CD14-positive monocyte (primary cell): ENCODE measurements around the gene CARD11. TPM values are rescaled to one million over a fixed set of nuclear protein-coding genes. Genes with fewer than 3 reads are reported as not detected.

Source experiments
- DNase-seq, 3 donors: peaks; one replicate each; pipeline ENCODE4 v3.0.0-alpha.2; 2011 to 2022
- H2AFZ ChIP-seq: 2 replicates; pipeline ENCODE4 v1.6.0; 2012; ENCODE audit warnings: mild to moderate bottlenecking, low read depth, low read length, inconsistent platforms; ENCODE audit not compliant: insufficient read depth, poor library complexity, severe bottlenecking
- H3K27ac ChIP-seq, 2 donors: 1 replicate in 1 of 2; 2 replicates in 1 of 2; pipeline ENCODE4 v1.5.1; 2012 to 2013; ENCODE audit warnings: low read length in 2 of 2, control low read depth in 1 of 2, inconsistent platforms in 1 of 2, low read depth in 1 of 2, mild to moderate bottlenecking in 1 of 2
- H3K27me3 ChIP-seq, 2 donors: one replicate each; pipeline versions ENCODE4 v1.6.0 to v1.6.1; 2011 to 2013; ENCODE audit warnings: low read length in 2 of 2; ENCODE audit not compliant: control insufficient read depth in 2 of 2, insufficient read depth in 2 of 2
- H3K36me3 ChIP-seq, 2 donors: replicated peaks in 1 of 2; 1 replicate in 1 of 2; 2 replicates in 1 of 2; pipeline versions ENCODE4 v1.5.1 to v1.6.1; 2012 to 2013; ENCODE audit warnings: low read length in 2 of 2, control low read depth in 1 of 2, inconsistent platforms in 1 of 2, mild to moderate bottlenecking in 1 of 2; ENCODE audit not compliant: insufficient read depth in 2 of 2, control insufficient read depth in 1 of 2
- H3K4me1 ChIP-seq, 2 donors: 1 replicate in 1 of 2; 2 replicates in 1 of 2; pipeline versions ENCODE4 v1.5.1 to v1.6.1; 2012 to 2013; ENCODE audit warnings: low read length in 2 of 2, control low read depth in 1 of 2, inconsistent platforms in 1 of 2, mild to moderate bottlenecking in 1 of 2, moderate library complexity in 1 of 2; ENCODE audit not compliant: insufficient read depth in 2 of 2, control insufficient read depth in 1 of 2
- H3K4me2 ChIP-seq: replicated peaks from 2 replicates; pipeline ENCODE3; 2012; ENCODE audit warnings: low read length, moderate library complexity, mild to moderate bottlenecking; ENCODE audit not compliant: poor library complexity, severe bottlenecking; ENCODE audit errors: extremely low read depth
- H3K4me3 ChIP-seq, 3 experiments: fragments of 200-600 bp in 1 of 3; sonication (generic) in 1 of 3; replicated peaks in 1 of 3; 1 replicate in 2 of 3; 2 replicates in 1 of 3; pipeline ENCODE4 v1.5.1; 2011 to 2013; ENCODE audit warnings: low read length in 3 of 3, mild to moderate bottlenecking in 3 of 3, control low read depth in 2 of 3, low read depth in 2 of 3, inconsistent platforms in 1 of 3, moderate library complexity in 1 of 3
- H3K79me2 ChIP-seq: 2 replicates; pipeline ENCODE4 v1.6.0; 2012; ENCODE audit warnings: mild to moderate bottlenecking, control low read depth, inconsistent platforms, low read length, moderate library complexity; ENCODE audit not compliant: insufficient read depth
- H3K9ac ChIP-seq: 2 replicates; pipeline ENCODE4 v1.6.0; 2017; ENCODE audit warnings: low read length, mild to moderate bottlenecking; ENCODE audit not compliant: insufficient read depth, poor library complexity, severe bottlenecking
- H3K9me3 ChIP-seq, 2 donors: replicated peaks in 1 of 2; 1 replicate in 1 of 2; 2 replicates in 1 of 2; pipeline versions ENCODE4 v1.5.1 to v1.6.1; 2012 to 2013; ENCODE audit warnings: low read length in 2 of 2, control low read depth in 1 of 2; ENCODE audit not compliant: control insufficient read depth in 1 of 2, insufficient read depth in 1 of 2
- H4K20me1 ChIP-seq: 2 replicates; pipeline ENCODE4 v1.6.0; 2012; ENCODE audit warnings: mild to moderate bottlenecking, low read length, control low read depth, moderate library complexity; ENCODE audit not compliant: insufficient read depth
- H3K27ac Mint-ChIP-seq, 7 donors: one replicate each; pipeline ENCODE4 v1.8.0; 2020; ENCODE audit warnings: mild to moderate bottlenecking in 7 of 7, mixed read lengths in 7 of 7, moderate library complexity in 6 of 7, inconsistent platforms in 2 of 7
- H3K27me3 Mint-ChIP-seq, 3 donors: one replicate each; pipeline ENCODE4 v1.8.0; 2021 to 2022; ENCODE audit warnings: low read depth in 3 of 3, mild to moderate bottlenecking in 3 of 3, mixed read lengths in 3 of 3, moderate library complexity in 3 of 3, inconsistent platforms in 1 of 3
- H3K36me3 Mint-ChIP-seq, 2 donors: one replicate each; pipeline ENCODE4 v1.8.0; 2020; ENCODE audit warnings: mixed read lengths in 2 of 2, inconsistent platforms in 1 of 2, mild to moderate bottlenecking in 1 of 2
- H3K4me1 Mint-ChIP-seq: one replicate; pipeline ENCODE4 v1.8.0; 2020; ENCODE audit warnings: mild to moderate bottlenecking, mixed read lengths
- H3K4me3 Mint-ChIP-seq, 2 donors: one replicate each; pipeline ENCODE4 v1.8.0; 2020; ENCODE audit warnings: mild to moderate bottlenecking in 2 of 2, mixed read lengths in 2 of 2, moderate library complexity in 1 of 2
- H3K9me3 Mint-ChIP-seq, 7 donors: one replicate each; pipeline ENCODE4 v1.8.0; 2020 to 2022; ENCODE audit warnings: mixed read lengths in 7 of 7, mild to moderate bottlenecking in 6 of 7, moderate library complexity in 6 of 7, inconsistent platforms in 2 of 7
- WGBS: methylation state at CpG from one replicate; pipeline ENCODE4 v1.1.5; 2013; ENCODE audit warnings: missing lambda C conversion rate; ENCODE audit not compliant: insufficient coverage; 5-methylcytosine and 5-hydroxymethylcytosine counted together
- intact Hi-C, 2 donors: fragments of 100-400 bp; cut with micrococcal nuclease; formaldehyde crosslinking; loops; one replicate each; pipeline versions ENCODE4 v1.15.0 to v1.15.1; 2023
- polyA plus RNA-seq, 3 donors: library from polyadenylated mRNA; depleted of rRNA in 1 of 3; unstranded in 2 of 3; stranded (reverse) in 1 of 3; fragments of 300-500 nt in 2 of 3; fragments of >200 nt in 1 of 3; fragmentation: Illumina TruSeq in 2 of 3; gene quantifications; 1 replicate in 2 of 3; 2 replicates in 1 of 3; pipeline ENCODE4 v1.2.3, GENCODE V29; 2012 to 2021
- TF ChIP-seq, protein P1 (sequence below): fragments of 200-600 bp; IDR thresholded peaks from one replicate; pipeline ENCODE4 v1.8.0; 2022; ENCODE audit warnings: antibody characterized with exemption, mild to moderate bottlenecking

The CARD11 gene
- polyA plus RNA-seq, 3 donors: 0.04 to 0.17 TPM; not detected in 1

DNA sequence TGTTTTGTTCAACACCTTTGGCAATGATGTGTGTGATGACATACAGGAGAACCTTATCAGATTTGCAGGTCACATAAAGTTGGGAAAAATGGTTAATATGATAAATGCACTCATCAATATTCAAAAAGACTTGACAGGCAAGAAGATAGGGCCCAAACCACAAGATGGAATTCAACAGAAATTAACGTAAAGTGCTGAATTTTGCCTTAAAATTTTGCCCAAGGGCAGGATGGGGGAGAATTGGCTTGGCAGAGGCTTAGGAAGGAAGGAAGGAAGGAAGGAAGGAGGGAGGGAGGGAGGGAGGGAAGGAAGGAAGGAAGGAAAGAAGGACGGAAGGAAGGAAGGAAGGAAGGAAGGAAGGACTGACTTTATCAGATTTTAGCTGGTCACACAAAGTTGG lies 35.3 kb downstream of the CARD11 start:
- no peak for DNase-seq

DNA sequence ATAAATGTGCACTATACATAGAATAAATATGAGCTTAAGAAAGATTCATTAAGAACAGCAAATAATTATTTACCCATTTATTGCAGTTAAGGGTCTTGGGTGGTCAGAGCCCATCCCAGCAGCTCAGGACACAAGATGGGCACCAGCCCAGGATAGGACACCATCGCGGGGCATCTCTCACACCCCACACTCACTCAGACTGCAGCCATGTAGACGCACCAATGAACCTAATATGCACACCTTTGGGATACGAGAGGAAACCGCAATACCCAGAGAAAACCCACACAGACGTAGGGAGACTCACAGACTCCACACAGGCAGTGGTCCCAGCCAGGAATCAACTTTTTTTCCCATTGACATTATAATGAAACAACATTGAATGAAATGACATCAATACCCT lies 36.0 kb downstream of the CARD11 start:
- Histone ChIP-seq H4K20me1 (no peaks in the 10 kb centered on the region), H3K4me1 (no peaks in the 10 kb centered on the region), H2AFZ (no peak overlapping the region), H3K9ac (no peak overlapping the region), H3K4me2 (no peak overlapping the region), H3K36me3 (no peaks in the 10 kb centered on the region), H3K27ac (no peak overlapping the region), H3K4me3 (no peak overlapping the region), H3K9me3 (no peaks in the 10 kb centered on the region), H3K79me2 (no peaks in the 10 kb centered on the region), H3K27me3 (no peaks in the 10 kb centered on the region)
- Mint-ChIP-seq H3K4me3 (no peak overlapping the region), H3K27ac (no peak overlapping the region), H3K36me3 (no peaks in the 10 kb centered on the region), H3K9me3 (peaks cover 0 to 2% (median 0%) of the 10 kb centered on the region in 7 donors), H3K4me1 (no peaks in the 10 kb centered on the region), H3K27me3 (peaks cover 0 to 6% (median 2%) of the 10 kb centered on the region in 3 donors)
- no peak for DNase-seq
- WGBS: 88% methylated on average over 6 of the region's 6 CpGs
- TF ChIP-seq, protein P1, sequence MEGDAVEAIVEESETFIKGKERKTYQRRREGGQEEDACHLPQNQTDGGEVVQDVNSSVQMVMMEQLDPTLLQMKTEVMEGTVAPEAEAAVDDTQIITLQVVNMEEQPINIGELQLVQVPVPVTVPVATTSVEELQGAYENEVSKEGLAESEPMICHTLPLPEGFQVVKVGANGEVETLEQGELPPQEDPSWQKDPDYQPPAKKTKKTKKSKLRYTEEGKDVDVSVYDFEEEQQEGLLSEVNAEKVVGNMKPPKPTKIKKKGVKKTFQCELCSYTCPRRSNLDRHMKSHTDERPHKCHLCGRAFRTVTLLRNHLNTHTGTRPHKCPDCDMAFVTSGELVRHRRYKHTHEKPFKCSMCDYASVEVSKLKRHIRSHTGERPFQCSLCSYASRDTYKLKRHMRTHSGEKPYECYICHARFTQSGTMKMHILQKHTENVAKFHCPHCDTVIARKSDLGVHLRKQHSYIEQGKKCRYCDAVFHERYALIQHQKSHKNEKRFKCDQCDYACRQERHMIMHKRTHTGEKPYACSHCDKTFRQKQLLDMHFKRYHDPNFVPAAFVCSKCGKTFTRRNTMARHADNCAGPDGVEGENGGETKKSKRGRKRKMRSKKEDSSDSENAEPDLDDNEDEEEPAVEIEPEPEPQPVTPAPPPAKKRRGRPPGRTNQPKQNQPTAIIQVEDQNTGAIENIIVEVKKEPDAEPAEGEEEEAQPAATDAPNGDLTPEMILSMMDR: no peak
- intact Hi-C loops: no loop called here

More for the DNA sequence above, 35.3 kb downstream of the CARD11 start:
- H2AFZ ChIP-seq: no peak overlapping the region
- Mint-ChIP-seq H3K9me3 (peaks cover 0 to 7% (median 2%) of the 10 kb centered on the region in 7 donors), H3K36me3 (no peaks in the 10 kb centered on the region), H3K27ac (no peak overlapping the region), H3K4me1 (no peaks in the 10 kb centered on the region), H3K4me3 (no peak overlapping the region), H3K27me3 (peaks cover 0 to 6% (median 6%) of the 10 kb centered on the region in 3 donors)
- no peak overlapping the region for H3K4me3 ChIP-seq
- no peaks in the 10 kb centered on the region for H3K9me3 ChIP-seq
- no peaks in the 10 kb centered on the region for H3K79me2 ChIP-seq
- no peaks in the 10 kb centered on the region for H3K36me3 ChIP-seq
- no peak overlapping the region for H3K4me2 ChIP-seq
- H3K27me3 ChIP-seq: no peaks in the 10 kb centered on the region
- TF ChIP-seq, protein P1: no peak
- no peak overlapping the region for H3K27ac ChIP-seq
- H4K20me1 ChIP-seq: no peaks in the 10 kb centered on the region
- no peaks in the 10 kb centered on the region for H3K4me1 ChIP-seq
- intact Hi-C loops: no loop called here
- 94% methylated on average over 2 of the region's 2 CpGs for WGBS
- H3K9ac ChIP-seq: no peak overlapping the region
